Skeletal muscle satellite cell (primary cell): ENCODE data around the gene HPS1. TPM values are rescaled to one million over a fixed set of nuclear protein-coding genes. Genes with fewer than 3 reads are reported as not detected.

Experiments used
- H3K27me3 ChIP-seq: 2 replicates; pipeline ENCODE4 v1.7.0; 2013; ENCODE audit warnings: low read length; ENCODE audit not compliant: control insufficient read depth, insufficient read depth
- H3K36me3 ChIP-seq: 2 replicates; pipeline ENCODE4 v1.7.0; 2013; ENCODE audit warnings: mild to moderate bottlenecking, control low read depth, low read length; ENCODE audit not compliant: insufficient read depth
- H3K4me1 ChIP-seq: 2 replicates; pipeline ENCODE4 v1.7.0; 2013; ENCODE audit warnings: low read length; ENCODE audit not compliant: control insufficient read depth, insufficient read depth
- H3K4me2 ChIP-seq: 2 replicates; pipeline ENCODE4 v1.7.0; 2013; ENCODE audit warnings: mild to moderate bottlenecking, low read length
- H3K4me3 ChIP-seq: 2 replicates; pipeline ENCODE4 v1.7.0; 2013; ENCODE audit warnings: low read length
- H3K9ac ChIP-seq: 2 replicates; pipeline ENCODE4 v1.7.0; 2013; ENCODE audit warnings: mild to moderate bottlenecking, low read depth, low read length, moderate library complexity
- H3K9me3 ChIP-seq: replicated peaks from 2 replicates; pipeline ENCODE4 v1.7.0; 2013; ENCODE audit warnings: mild to moderate bottlenecking, control low read depth, low read length
- total RNA-seq: library from RNA; depleted of rRNA; stranded (reverse); fragments of >200 nt; gene quantifications from 2 replicates; pipeline ENCODE4 v1.2.3, GENCODE V29; 2012; rRNA removed

The HPS1 gene
- 26.6 and 35.5 TPM in 2 replicates for total RNA-seq

- Histone ChIP-seq H3K27me3 (no peaks in the 10 kb centered on the region), H3K4me3 (peak within 1 kb of the TSS; percentile 97)
Observed at GRCh38 chr10:98446661-98447221, at the start of gene HPS1. Gene HPS1 (minus strand): TSS chr10:98446935. CDS start chr10:98443240, 3,695 bp downstream.

GRCh38 chr10:98492763-98493162 is 46.0 kb upstream of the HPS1 start:
- Histone ChIP-seq H3K9me3 (no peaks in the 10 kb centered on the region), H3K4me2 (no peak overlapping the region), H3K27me3 (no peaks in the 10 kb centered on the region), H3K4me3 (no peak overlapping the region), H3K4me1 (no peaks in the 10 kb centered on the region), H3K36me3 (no peaks in the 10 kb centered on the region), H3K9ac (no peak overlapping the region)

More at GRCh38 chr10:98446661-98447221, at the start of gene HPS1:
- Histone ChIP-seq H3K4me1 (peaks cover 12% of the 10 kb centered on the region), H3K4me2 (peak within 1 kb of the TSS; percentile 98), H3K9ac (peak within 1 kb of the TSS; percentile 95), H3K36me3 (peaks cover 30% of the 10 kb centered on the region), H3K9me3 (no peaks in the 10 kb centered on the region)

GRCh38 chr10:98489561-98490481 is 43.1 kb upstream of the HPS1 start:
- Histone ChIP-seq H3K4me1 (no peaks in the 10 kb centered on the region), H3K4me2 (no peak overlapping the region), H3K27me3 (no peaks in the 10 kb centered on the region), H3K9me3 (no peaks in the 10 kb centered on the region), H3K36me3 (no peaks in the 10 kb centered on the region), H3K9ac (no peak overlapping the region), H3K4me3 (no peak overlapping the region)

GRCh38 chr10:98488669-98489430 is 42.1 kb upstream of the HPS1 start:
- H3K4me1 ChIP-seq = no peaks in the 10 kb centered on the region
- H3K9ac ChIP-seq = no peak overlapping the region
- no peak overlapping the region for H3K4me2 ChIP-seq
- no peaks in the 10 kb centered on the region for H3K9me3 ChIP-seq
- H3K4me3 ChIP-seq = no peak overlapping the region
- no peaks in the 10 kb centered on the region for H3K27me3 ChIP-seq
- H3K36me3 ChIP-seq = no peaks in the 10 kb centered on the region

GRCh38 chr10:98487649-98488048 is 40.9 kb upstream of the HPS1 start:
- Histone ChIP-seq H3K27me3 (no peaks in the 10 kb centered on the region), H3K4me2 (no peak overlapping the region), H3K4me1 (no peaks in the 10 kb centered on the region), H3K9me3 (no peaks in the 10 kb centered on the region), H3K4me3 (no peak overlapping the region), H3K9ac (no peak overlapping the region), H3K36me3 (no peaks in the 10 kb centered on the region)

- Histone ChIP-seq H3K4me3 (no peak overlapping the region), H3K9ac (no peak overlapping the region), H3K27me3 (no peaks in the 10 kb centered on the region), H3K4me1 (no peaks in the 10 kb centered on the region), H3K9me3 (no peaks in the 10 kb centered on the region), H3K4me2 (no peak overlapping the region), H3K36me3 (no peaks in the 10 kb centered on the region)
Observed at GRCh38 chr10:98486421-98486820, 39.7 kb upstream of the HPS1 start.

GRCh38 chr10:98485959-98486358 is 39.2 kb upstream of the HPS1 start:
- Histone ChIP-seq H3K4me3 (no peak overlapping the region), H3K9me3 (no peaks in the 10 kb centered on the region), H3K36me3 (no peaks in the 10 kb centered on the region), H3K4me1 (no peaks in the 10 kb centered on the region), H3K4me2 (no peak overlapping the region), H3K9ac (no peak overlapping the region), H3K27me3 (no peaks in the 10 kb centered on the region)

GRCh38 chr10:98483658-98484057 is 36.9 kb upstream of the HPS1 start:
- H3K9me3 ChIP-seq = no peaks in the 10 kb centered on the region
- H3K4me2 ChIP-seq = no peak overlapping the region
- no peak overlapping the region for H3K4me3 ChIP-seq
- no peaks in the 10 kb centered on the region for H3K4me1 ChIP-seq
- H3K9ac ChIP-seq = no peak overlapping the region
- H3K36me3 ChIP-seq = no peaks in the 10 kb centered on the region
- H3K27me3 ChIP-seq = peaks cover 5% of the 10 kb centered on the region

- Histone ChIP-seq H3K9me3 (no peaks in the 10 kb centered on the region), H3K36me3 (no peaks in the 10 kb centered on the region), H3K4me3 (no peak overlapping the region), H3K27me3 (peaks cover 8% of the 10 kb centered on the region), H3K4me2 (no peak overlapping the region), H3K4me1 (no peaks in the 10 kb centered on the region), H3K9ac (no peak overlapping the region)
Observed at GRCh38 chr10:98482096-98482495, 35.4 kb upstream of the HPS1 start.

- Histone ChIP-seq H3K9me3 (no peaks in the 10 kb centered on the region), H3K9ac (no peak overlapping the region), H3K4me3 (no peak overlapping the region), H3K4me1 (no peaks in the 10 kb centered on the region), H3K36me3 (no peaks in the 10 kb centered on the region), H3K27me3 (peaks cover 8% of the 10 kb centered on the region), H3K4me2 (no peak overlapping the region)
Observed at GRCh38 chr10:98481404-98481945, 34.7 kb upstream of the HPS1 start.
